ENCODE data around the gene PRSS3. TPM values are rescaled to one million over a fixed set of nuclear protein-coding genes. Genes with fewer than 3 reads are reported as not detected.
A peak's percentile ranks its signal among the peaks of the same experiment; 100 is the strongest.

The PRSS3 gene
- polyA plus RNA-seq, 1 donor (not counting 4 experiments of a cell fraction or from before 2014, with no cell fraction given), result 9.1 TPM

GRCh38 chr9:33815781-33816180, 20.4 kb downstream of the PRSS3 start:
- no peak overlapping the region for H3K4me3 ChIP-seq (ENCODE audit: control insufficient read depth in 2 of 3, extremely low read depth in 1 of 3, insufficient read depth in 2 of 3, low read depth in 1 of 3, low read length in 3 of 3)
- no peak for FAIRE-seq
- dilution Hi-C loops (cut with MboI; ENCODE audit: extremely low pct_ligation_motif_present, low sequenced_read_pairs), result no loop called here

GRCh38 chr9:33816327-33817252, 21.2 kb downstream of the PRSS3 start, which contains the start of gene UBE2R2:
TSS of gene UBE2R2 (plus strand) at chr9:33817160. CDS start at chr9:33817758, 598 bp downstream.
- H2AFZ ChIP-seq (ENCODE audit: control insufficient read depth, low read length), result peak within 1 kb of the TSS; percentile 70
- peaks cover 52% of the 10 kb centered on the region for H3K4me1 ChIP-seq (ENCODE audit: control insufficient read depth, extremely low read depth, insufficient read depth, low read length)
- dilution Hi-C loops (cut with MboI; ENCODE audit: extremely low pct_ligation_motif_present, low sequenced_read_pairs), result no loop called here
- H3K9me1 ChIP-seq (ENCODE audit: control insufficient read depth, extremely low read depth, insufficient read depth, low read length), result no peaks in the 10 kb centered on the region
- DNase-seq (ENCODE audit: low read depth, low spot score) (peak; percentile 81), FAIRE-seq (no peak)
- H3K27ac ChIP-seq (ENCODE audit: control insufficient read depth, insufficient read depth, low read length), result peak within 1 kb of the TSS; percentile 97
- H3K4me3 ChIP-seq (ENCODE audit: control insufficient read depth in 2 of 3, extremely low read depth in 1 of 3, insufficient read depth in 2 of 3, low read depth in 1 of 3, low read length in 3 of 3), result peak within 1 kb of the TSS; percentile 61 to 98 (median 96)
- H3K36me3 ChIP-seq (ENCODE audit: control insufficient read depth in 2 of 2, extremely low read depth in 1 of 2, insufficient read depth in 2 of 2, low read length in 2 of 2), result peaks cover 0 to 3% of the 10 kb centered on the region in 2 experiments
- peaks cover 13% of the 10 kb centered on the region for H4K20me1 ChIP-seq (ENCODE audit: control insufficient read depth, extremely low read depth, insufficient read depth, low read length)
- H3K79me2 ChIP-seq (ENCODE audit: control insufficient read depth, insufficient read depth, low read length), result peaks cover 44% of the 10 kb centered on the region
- H3K9me3 ChIP-seq (ENCODE audit: control insufficient read depth, low read depth, low read length), result no peaks in the 10 kb centered on the region
- H3K4me2 ChIP-seq (ENCODE audit: control insufficient read depth, extremely low read depth, insufficient read depth, low read depth, low read length), result peak within 1 kb of the TSS; percentile 92
- H3K9ac ChIP-seq (ENCODE audit: control insufficient read depth, extremely low read depth, insufficient read depth, low read length), result peak within 1 kb of the TSS; percentile 96
- no peaks in the 10 kb centered on the region for H3K27me3 ChIP-seq (ENCODE audit: control insufficient read depth, extremely low read depth, insufficient read depth, low read length)
- no peak for TF ChIP-seq CTCF (optimal IDR thresholded peaks at IDR 0.05 in 1 of 3, IDR thresholded peaks at IDR 0.05 in 1 of 3, conservative IDR thresholded peaks at IDR 0.05 in 1 of 3; ENCODE audit: extremely low read depth in 1 of 3, insufficient read depth in 2 of 3, low read length in 3 of 3)
- no peak for TF ChIP-seq EZH2 (IDR thresholded peaks at IDR 0.05; ENCODE audit: low read length)

More at GRCh38 chr9:33815781-33816180, 20.4 kb downstream of the PRSS3 start:
- Histone ChIP-seq H3K36me3 (ENCODE audit: control insufficient read depth in 2 of 2, extremely low read depth in 1 of 2, insufficient read depth in 2 of 2, low read length in 2 of 2) (peaks cover 0 to 1% of the 10 kb centered on the region in 2 experiments), H4K20me1 (ENCODE audit: control insufficient read depth, extremely low read depth, insufficient read depth, low read length) (peaks cover 8% of the 10 kb centered on the region), H3K79me2 (ENCODE audit: control insufficient read depth, insufficient read depth, low read length) (peaks cover 36% of the 10 kb centered on the region), H3K4me2 (ENCODE audit: control insufficient read depth, extremely low read depth, insufficient read depth, low read depth, low read length) (peak overlapping the region; percentile 92), H3K4me1 (ENCODE audit: control insufficient read depth, extremely low read depth, insufficient read depth, low read length) (peaks cover 49% of the 10 kb centered on the region), H3K27me3 (ENCODE audit: control insufficient read depth, extremely low read depth, insufficient read depth, low read length) (no peaks in the 10 kb centered on the region), H3K27ac (ENCODE audit: control insufficient read depth, insufficient read depth, low read length) (peak overlapping the region; percentile 97), H3K9me1 (ENCODE audit: control insufficient read depth, extremely low read depth, insufficient read depth, low read length) (no peaks in the 10 kb centered on the region), H2AFZ (ENCODE audit: control insufficient read depth, low read length) (no peak overlapping the region), H3K9me3 (ENCODE audit: control insufficient read depth, low read depth, low read length) (no peaks in the 10 kb centered on the region), H3K9ac (ENCODE audit: control insufficient read depth, extremely low read depth, insufficient read depth, low read length) (peak overlapping the region; percentile 95)
- TF ChIP-seq EZH2 (IDR thresholded peaks at IDR 0.05; ENCODE audit: low read length), result no peak
- no peak for TF ChIP-seq CTCF (optimal IDR thresholded peaks at IDR 0.05 in 1 of 3, IDR thresholded peaks at IDR 0.05 in 1 of 3, conservative IDR thresholded peaks at IDR 0.05 in 1 of 3; ENCODE audit: extremely low read depth in 1 of 3, insufficient read depth in 2 of 3, low read length in 3 of 3)
- no peak for DNase-seq (ENCODE audit: low read depth, low spot score)
